ENCODE measurements around the gene TMOD2.
"Not testable (repeated sequence)": the region's sequence is repeated elsewhere in the genome, so short reads cannot be mapped to it uniquely, and the experiment has no call there.

TMOD2 gene

DNA sequence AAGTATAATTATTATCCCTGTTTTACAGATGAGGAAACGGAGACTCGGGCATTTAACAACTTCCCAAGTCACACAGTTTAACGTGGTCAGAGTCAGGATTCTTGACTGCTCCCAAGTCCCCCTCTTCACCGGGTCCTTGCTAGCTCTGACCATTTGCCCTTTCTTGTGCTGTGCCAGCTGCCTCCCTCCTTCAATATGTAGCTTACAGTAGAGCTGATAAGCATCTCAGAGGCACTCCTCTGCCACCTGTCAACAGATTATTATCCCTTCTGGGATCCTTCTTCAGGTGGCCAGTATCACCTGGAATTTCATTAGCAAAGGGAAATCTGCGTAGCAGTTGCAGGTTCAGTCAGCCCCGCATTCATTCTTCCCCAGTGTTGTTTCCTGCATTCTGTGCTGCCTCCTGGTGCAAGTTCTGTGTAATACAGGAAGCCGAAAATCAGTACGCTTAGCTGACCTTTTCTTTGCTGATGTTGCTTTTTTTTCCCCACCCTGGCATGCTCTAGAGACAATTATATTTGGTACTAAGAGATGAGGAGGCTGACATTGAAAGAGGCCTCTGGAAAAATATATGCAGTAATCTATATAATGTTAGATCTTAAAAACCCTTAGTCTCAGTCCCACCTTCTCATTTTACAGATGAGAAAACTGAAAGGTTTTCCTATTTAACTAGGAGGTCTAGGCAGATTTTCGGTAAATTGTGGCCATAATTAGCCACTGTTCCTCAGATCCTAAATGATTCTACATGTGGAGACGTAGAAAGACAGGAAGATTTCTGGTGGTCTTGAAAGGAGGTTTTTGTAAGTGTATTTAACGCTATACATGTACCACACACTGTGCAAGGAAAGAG is 24.8 kb downstream of the TMOD2 start:
- peak; percentile 40 for DNase-seq

DNA sequence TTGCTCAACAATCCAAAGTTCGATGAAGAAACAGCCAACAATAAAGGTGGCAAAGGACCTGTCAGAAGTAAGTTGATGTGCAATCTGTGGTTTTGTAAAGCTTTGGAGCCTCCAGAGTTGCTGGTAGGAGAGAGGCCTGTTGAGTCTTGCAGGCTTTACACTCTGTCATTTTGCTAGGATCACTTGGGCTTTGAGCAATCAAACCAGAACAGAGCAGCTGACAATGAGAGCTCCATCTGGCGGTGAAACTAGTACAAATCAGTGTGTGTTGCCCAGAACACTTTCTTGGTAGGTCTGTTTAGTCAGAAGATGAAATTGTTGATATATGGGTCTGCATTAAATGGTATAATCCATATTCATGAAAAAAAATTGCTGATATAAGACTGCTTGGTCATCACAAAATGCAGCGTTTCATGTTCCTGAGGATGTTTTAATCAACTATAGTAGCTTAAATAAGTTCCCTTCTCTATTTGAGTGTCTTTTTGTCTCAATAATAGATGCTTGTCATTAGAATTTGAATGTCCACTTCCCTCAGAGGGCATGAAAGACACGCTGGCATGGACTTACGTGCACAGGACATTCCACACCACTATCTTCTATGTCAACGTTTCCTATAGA is 25.7 kb downstream of the TMOD2 start:
- DNase-seq = peak; percentile 51

- DNase-seq = no peak
Measured at GRCh38 chr15:51780636-51781035, 29.2 kb downstream of the TMOD2 start.

DNA sequence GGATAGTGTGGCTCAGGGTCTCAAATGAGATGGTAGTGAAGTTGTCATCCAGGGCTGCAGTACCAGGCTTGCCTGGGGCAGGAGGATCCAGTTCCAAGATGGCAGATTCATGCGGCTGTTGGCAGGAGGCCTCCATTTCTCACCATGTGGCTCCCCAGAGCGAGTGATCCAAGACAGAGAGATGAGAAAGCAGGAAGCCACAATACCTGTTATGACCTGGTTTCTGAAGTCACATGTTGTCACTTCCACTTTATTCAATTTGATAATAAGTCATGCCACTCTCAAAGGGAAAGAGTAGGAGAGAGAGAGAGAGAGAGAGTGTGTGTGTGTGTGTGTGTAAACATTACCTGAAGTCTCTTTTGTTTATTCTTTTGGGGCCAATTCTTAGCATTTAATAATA is 30.1 kb downstream of the TMOD2 start:
- no peak for DNase-seq

DNA sequence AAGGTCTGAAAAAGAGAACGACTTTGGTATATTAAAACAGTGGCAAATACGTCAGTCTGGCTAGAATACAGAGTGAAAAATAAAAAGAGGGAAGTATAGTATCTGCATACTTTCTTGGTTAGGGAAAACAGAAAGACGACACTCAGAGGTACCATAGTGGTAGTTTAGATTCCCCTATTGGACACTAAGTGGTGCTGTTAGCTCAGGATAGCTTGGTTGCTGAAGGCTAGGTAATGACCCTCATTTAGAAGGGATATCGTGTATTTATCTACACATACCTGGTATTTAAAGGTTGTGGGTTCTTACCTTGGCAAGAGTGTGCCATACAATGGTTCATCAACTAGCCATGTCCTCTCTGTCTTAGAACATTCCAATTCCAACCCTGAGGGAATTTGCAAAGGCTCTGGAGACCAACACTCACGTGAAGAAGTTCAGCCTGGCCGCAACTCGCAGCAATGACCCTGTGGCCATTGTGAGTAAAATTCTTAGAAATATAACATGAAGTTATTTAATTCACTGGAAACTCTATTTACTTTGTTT is 31.0 kb downstream of the TMOD2 start:
- peak; percentile 20 for DNase-seq

DNA sequence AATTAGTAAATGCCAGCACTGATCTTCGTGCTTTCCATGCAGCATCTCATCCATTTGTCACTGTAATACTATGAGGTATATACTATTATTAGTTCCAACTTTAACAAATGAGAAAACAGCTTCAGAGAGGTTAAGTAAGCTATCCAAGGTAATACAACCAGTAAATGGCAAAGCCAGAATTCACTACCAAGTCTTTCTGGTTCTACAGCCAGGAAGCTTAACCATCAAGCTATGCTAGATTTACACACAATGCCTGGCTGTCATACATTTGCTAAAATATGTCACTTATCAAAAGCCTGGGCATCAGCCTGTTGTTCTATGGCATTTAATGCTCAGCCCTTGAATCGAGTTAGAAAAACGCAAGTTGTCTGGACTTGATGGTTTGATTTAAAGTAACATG is 32.6 kb downstream of the TMOD2 start:
- DNase-seq = no peak

DNA sequence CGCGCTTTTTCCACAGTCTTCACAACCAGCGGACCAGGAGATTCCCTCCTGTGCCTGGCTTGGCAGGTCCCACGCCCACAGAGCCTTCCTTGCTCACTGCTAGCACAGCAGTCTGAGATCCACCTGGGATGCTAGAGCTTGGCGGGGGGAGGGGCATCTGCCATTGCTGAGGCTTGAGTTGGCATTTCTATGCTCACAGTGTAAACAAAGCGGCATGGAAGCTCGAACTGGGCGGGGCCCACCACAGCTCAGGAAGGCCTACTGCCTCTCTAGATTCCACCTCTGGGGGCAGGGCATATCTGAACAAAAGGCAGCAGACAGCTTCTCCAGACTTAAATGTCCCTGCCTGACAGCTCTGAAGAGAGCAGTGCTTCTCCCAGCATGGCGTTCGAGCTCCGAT is 35.7 kb downstream of the TMOD2 start:
- not testable (repeated sequence) for DNase-seq

GRCh38 chr15:51792474-51792873 is 41.1 kb downstream of the TMOD2 start:
- not testable (repeated sequence) for DNase-seq

DNA sequence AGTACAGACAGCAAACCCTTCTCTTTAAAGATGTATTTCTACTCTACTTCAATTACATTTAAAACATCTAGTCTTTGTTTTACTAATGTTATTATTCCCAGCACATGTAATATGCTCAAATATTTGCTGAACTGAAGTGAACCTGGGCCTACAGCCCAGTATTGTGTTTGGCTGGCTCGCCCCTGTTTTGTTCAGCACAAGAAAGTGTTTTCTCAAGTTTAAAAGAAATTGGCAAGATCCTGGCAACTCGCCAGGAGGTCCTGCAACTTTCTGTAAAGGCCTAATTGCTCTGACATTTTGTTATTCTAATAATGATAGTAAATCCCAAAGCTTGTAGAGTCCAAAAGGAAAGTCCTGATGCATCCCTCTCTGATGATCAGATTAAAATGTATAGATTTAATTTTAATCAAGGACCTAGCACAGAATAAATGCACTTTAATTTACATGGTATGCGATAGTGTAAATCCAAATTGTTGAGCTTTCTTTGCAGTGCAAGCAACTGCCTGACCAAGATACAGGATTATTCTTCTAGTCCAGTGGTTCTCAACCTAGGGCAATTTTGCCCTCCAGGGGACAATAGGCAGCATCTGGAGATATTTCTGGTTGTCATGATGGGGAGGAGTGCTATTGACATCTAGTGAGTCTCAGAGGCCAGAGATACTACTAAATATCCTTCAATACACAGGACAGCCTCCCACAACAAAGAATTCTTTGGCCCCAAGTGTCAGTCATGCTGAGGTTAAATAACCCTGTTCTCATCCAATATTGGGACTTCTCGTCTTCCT is 42.3 kb downstream of the TMOD2 start:
- peak; percentile 5 for DNase-seq

GRCh38 chr15:51796847-51797401 is 45.5 kb downstream of the TMOD2 start:
- no peak for DNase-seq

GRCh38 chr15:51798281-51798680 is 46.9 kb downstream of the TMOD2 start:
- no peak for DNase-seq

GRCh38 chr15:51799282-51800252 is 48.2 kb downstream of the TMOD2 start:
- no peak for DNase-seq

DNA sequence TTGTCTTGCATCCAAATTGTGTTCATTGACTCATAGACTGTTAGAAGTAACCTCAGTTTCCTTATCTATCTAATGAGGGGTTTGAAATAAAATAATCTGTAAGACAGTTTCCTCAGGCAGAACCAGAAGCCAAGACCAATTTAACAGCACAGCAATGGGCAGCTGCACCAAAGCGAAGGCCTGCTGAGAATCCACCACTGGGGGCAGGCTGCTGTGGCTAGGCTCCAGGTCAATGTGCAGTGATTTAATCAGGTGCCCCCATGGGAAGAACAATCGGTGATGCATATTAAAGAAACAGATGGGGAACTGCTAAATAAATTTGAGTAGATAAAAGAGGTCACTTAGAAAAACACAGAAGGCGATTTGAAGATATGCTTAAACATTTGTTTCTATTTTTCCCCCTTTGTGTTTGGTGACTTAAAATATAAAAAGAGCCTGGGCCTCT is 50.0 kb downstream of the TMOD2 start:
- no peak for DNase-seq

GRCh38 chr15:51802593-51802992 is 51.2 kb downstream of the TMOD2 start:
- no peak for DNase-seq

DNA sequence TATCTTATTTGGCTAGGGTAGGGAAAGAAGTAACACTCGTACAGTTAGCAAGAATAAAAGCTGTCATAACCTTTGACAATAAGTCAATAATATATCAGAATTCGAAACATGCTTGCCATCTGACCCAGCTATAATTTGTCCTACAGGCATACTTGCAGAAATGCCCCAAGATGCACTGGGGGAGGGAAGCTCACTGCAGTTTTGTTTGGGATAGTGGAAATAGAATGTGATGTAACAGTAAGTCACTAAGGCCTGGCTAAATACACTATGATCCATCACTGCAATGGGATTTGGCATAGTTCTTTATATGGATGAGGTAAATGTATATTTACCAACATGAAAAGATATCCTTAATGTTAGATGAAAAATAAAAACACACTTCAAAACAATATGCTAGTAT is 52.6 kb downstream of the TMOD2 start:
- no peak for DNase-seq

GRCh38 chr15:51806123-51806522 is 54.7 kb downstream of the TMOD2 start:
- no peak for DNase-seq

DNA sequence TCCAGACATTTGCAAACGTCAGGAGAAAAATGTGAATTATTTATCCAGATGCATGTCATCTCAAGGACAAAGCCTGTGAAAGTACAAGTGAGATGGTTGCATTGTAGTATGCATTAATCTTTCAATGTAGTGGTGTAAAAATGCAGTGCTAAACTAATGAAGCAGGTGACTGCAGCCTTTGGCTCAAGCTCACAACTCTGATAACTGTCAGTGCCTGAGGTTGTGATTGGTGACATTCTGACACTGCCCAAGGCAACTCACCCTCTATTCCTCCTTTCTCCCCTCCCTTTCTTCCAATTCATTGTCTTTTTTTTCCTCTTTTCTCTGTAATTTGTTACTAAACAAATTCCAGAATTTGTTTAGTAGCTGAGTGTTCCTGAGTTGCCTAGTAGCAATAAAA is 58.1 kb downstream of the TMOD2 start:
- DNase-seq = no peak

DNA sequence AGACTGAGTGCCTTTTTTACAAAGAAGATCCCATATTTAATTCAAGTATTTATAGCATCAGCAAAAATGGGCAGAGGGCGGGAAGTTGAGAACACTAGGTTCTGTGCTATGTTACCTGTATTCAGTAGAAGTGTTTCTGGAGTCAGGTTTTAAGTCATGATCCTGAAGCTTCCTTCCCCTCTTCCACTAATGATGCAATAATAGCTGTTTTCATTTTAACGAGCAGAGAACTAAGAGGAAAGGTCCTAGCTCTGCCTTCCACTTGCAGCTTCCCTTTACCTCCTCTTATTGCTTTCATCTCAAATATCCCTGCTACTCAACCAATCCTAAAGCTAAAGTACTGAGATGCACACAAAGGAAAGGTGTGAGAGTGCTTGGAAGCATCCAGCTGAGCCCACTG is 61.2 kb downstream of the TMOD2 start:
- DNase-seq = no peak

- DNase-seq = no peak
Measured at GRCh38 chr15:51814606-51815005, 63.2 kb downstream of the TMOD2 start.

- no peak for DNase-seq
Measured at GRCh38 chr15:51816611-51817010, 65.2 kb downstream of the TMOD2 start.

DNA sequence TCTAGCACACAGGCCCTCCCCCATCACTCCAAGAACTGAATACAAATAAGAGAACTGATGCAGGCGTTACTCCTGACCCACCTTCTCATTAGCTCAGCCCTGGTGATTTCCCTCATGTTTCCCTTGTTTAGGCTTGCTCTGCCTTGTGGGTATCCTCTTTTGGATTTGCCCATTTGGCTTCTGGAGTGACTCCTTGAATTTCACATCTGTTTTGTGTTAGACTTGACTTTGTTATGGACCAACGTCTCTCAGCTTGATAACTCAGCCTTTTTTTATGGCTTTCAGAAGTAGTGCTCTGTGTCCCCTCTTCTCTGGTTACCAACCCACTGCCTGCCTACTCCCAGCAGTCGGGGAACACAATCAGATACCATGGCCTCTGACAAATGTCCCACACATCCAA is 66.8 kb downstream of the TMOD2 start:
- DNase-seq = no peak

DNA sequence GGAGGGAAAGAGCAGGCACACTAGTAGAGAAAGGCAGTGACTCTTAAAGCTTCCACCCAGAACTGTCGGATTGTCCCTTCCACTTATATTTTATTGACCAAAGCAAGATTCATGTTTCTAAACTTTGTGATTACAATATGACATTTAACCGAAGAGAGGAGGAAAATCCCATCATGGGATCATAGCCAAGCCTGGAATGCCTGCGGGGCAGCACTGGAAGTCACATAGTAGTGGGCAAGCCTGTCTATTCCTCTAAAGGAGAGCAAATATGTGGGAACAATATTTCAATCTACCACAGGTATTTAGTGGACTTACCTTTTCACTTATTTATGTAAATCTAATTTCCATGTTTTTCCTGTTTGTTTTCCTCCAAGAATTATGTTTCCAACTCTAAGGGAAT is 74.3 kb downstream of the TMOD2 start:
- no peak for DNase-seq
